HCT116 (cell line): ENCODE data around the gene ACAN. TPM values are rescaled to one million over a fixed set of nuclear protein-coding genes. Genes with fewer than 3 reads are reported as not detected.

Experiments used
- ATAC-seq: fragments of 200-7000 bp; cut with Tn5 transposase; 2 replicates; pipeline ENCODE4 v1.9.1; 2020; ENCODE audit warnings: mild to moderate bottlenecking, moderate library complexity
- BruUV-seq: library from RNA; stranded (reverse); fragments of 400-500 nt; replicated peaks from 2 replicates; lab custom pipeline; 2021; lab: Mats Ljungman, UMichigan
- CTCF ChIA-PET: fragments of 300-600 bp; sonication (Branson Sonifier 250); formaldehyde crosslinking; loops from one replicate; lab custom pipeline; 2021; ENCODE audit warnings: antibody characterized with exemption; lab: Charles Lee
- POLR2A ChIA-PET: fragments of 300-600, 350-600 bp; sonication (Branson Sonifier 250); formaldehyde crosslinking; loops from one replicate; lab custom pipeline; 2021; ENCODE audit warnings: antibody characterized with exemption; lab: Charles Lee
- RAD21 ChIA-PET, 2 experiments: fragments of 300-600 bp; sonication (Branson Sonifier 250); formaldehyde crosslinking; loops; one replicate each; lab custom pipeline; 2023; ENCODE audit warnings: low total read pairs in 2 of 2; ENCODE audit not compliant: uncharacterized antibody in 2 of 2, unreplicated experiment in 2 of 2, low non-redundant PET in 1 of 2; lab: Charles Lee
- DNase-seq: peaks from one replicate; pipeline ENCODE4 v3.0.0-alpha.2; 2010; ENCODE audit warnings: low read depth, low spot score
- H2AFZ ChIP-seq: fragments of 200-600 bp; shearing (Covaris generic), sonication (generic); 2 replicates; pipeline ENCODE4 v1.6.1; 2017; ENCODE audit warnings: low read depth, mixed run types, mixed read lengths, antibody characterized with exemption, low read length; ENCODE audit not compliant: poor library complexity, severe bottlenecking
- H3K27ac ChIP-seq: 2 replicates; pipeline ENCODE4 v1.5.1; 2012; ENCODE audit warnings: low read depth, low read length
- H3K27me3 ChIP-seq: fragments of 200-600 bp; sonication (generic); 2 replicates; pipeline ENCODE4 v1.6.1; 2016; ENCODE audit warnings: mixed run types, low read length, mixed read lengths; ENCODE audit not compliant: insufficient read depth
- H3K36me3 ChIP-seq, 2 experiments: fragments of 200-500 bp in 1 of 2; fragments of 200-600 bp in 1 of 2; sonication (Bioruptor generic) in 1 of 2; sonication (generic) in 1 of 2; 2 replicates each; pipeline versions ENCODE4 v1.5.1 to v1.6.1; 2014 to 2016; ENCODE audit warnings: low read length in 2 of 2, inconsistent platforms in 1 of 2, mixed read lengths in 1 of 2, mixed run types in 1 of 2; ENCODE audit not compliant: insufficient read depth in 2 of 2, control insufficient read depth in 1 of 2
- H3K4me1 ChIP-seq, 2 experiments: fragments of 200-600 bp in 1 of 2; sonication (generic) in 1 of 2; 2 replicates each; pipeline versions ENCODE4 v1.5.1 to v1.6.1; 2012 to 2017; ENCODE audit warnings: low read length in 2 of 2, inconsistent platforms in 1 of 2, mild to moderate bottlenecking in 1 of 2, mixed read lengths in 1 of 2, mixed run types in 1 of 2, moderate library complexity in 1 of 2; ENCODE audit not compliant: insufficient read depth in 2 of 2, control insufficient read depth in 1 of 2
- H3K4me2 ChIP-seq: fragments of 200-600 bp; sonication (generic); 2 replicates; pipeline ENCODE4 v1.6.1; 2017; ENCODE audit warnings: mixed run types, low read length, mixed read lengths
- H3K4me3 ChIP-seq, 2 experiments: fragments of 200-600 bp in 1 of 2; sonication (generic) in 1 of 2; replicated peaks in 1 of 2; 2 replicates each; pipeline ENCODE4 v1.5.1; 2011 to 2016; ENCODE audit warnings: low read length in 2 of 2, control low read depth in 1 of 2, low read depth in 1 of 2, mild to moderate bottlenecking in 1 of 2, mixed read lengths in 1 of 2, mixed run types in 1 of 2
- H3K79me2 ChIP-seq: fragments of 200-600 bp; sonication (generic); 2 replicates; pipeline ENCODE4 v1.6.1; 2017; ENCODE audit warnings: mild to moderate bottlenecking, mixed run types, low read length, moderate library complexity, mixed read lengths; ENCODE audit not compliant: insufficient read depth
- H3K9ac ChIP-seq: fragments of 200-600 bp; sonication (generic); 2 replicates; pipeline ENCODE4 v1.6.1; 2016; ENCODE audit warnings: low read length, mixed read lengths
- H3K9me2 ChIP-seq: fragments of 200-600 bp; sonication (generic), shearing (Covaris generic); 2 replicates; pipeline ENCODE4 v1.6.1; 2017; ENCODE audit warnings: mixed run types, mild to moderate bottlenecking, moderate library complexity; ENCODE audit not compliant: insufficient read depth
- H3K9me3 ChIP-seq, 2 experiments: fragments of 200-500 bp in 1 of 2; fragments of 200-600 bp in 1 of 2; sonication (Bioruptor generic) in 1 of 2; sonication (generic) in 1 of 2; 2 replicates each; pipeline ENCODE4 v1.6.1; 2014 to 2017; ENCODE audit warnings: low read length in 2 of 2, mixed read lengths in 2 of 2, inconsistent platforms in 1 of 2, low read depth in 1 of 2, mild to moderate bottlenecking in 1 of 2, mixed run types in 1 of 2, moderate library complexity in 1 of 2; ENCODE audit not compliant: control insufficient read depth in 1 of 2, insufficient read depth in 1 of 2
- H4K20me1 ChIP-seq: fragments of 200-600 bp; sonication (generic), shearing (Covaris generic); 2 replicates; pipeline ENCODE4 v1.6.1; 2017; ENCODE audit warnings: mixed run types, mild to moderate bottlenecking, moderate library complexity; ENCODE audit not compliant: insufficient read depth
- CBX3 ChIP-seq: IDR thresholded peaks from 2 replicates; pipeline ENCODE4 v1.6.1; 2012; ENCODE audit warnings: low read depth
- CEBPB ChIP-seq: IDR thresholded peaks from 2 replicates; pipeline ENCODE4 v1.6.1; 2012; ENCODE audit warnings: low read depth
- CTCF ChIP-seq, 3 experiments: fragments of 200-600 bp in 1 of 3; sonication (generic) in 1 of 3; IDR thresholded peaks in 2 of 3; conservative IDR thresholded peaks in 1 of 3; 2 replicates each; pipeline ENCODE4 v1.5.1; 2012 to 2017; ENCODE audit warnings: low read depth in 2 of 3, low read length in 2 of 3, antibody characterized with exemption in 1 of 3, borderline replicate concordance in 1 of 3, control low read depth in 1 of 3, mild to moderate bottlenecking in 1 of 3, mixed read lengths in 1 of 3, mixed run types in 1 of 3, moderate library complexity in 1 of 3; ENCODE audit not compliant: insufficient read depth in 1 of 3
- EGR1 ChIP-seq: IDR thresholded peaks from 2 replicates; pipeline ENCODE4 v1.6.1; 2012; ENCODE audit warnings: low read depth
- ELF1 ChIP-seq: IDR thresholded peaks from 2 replicates; pipeline ENCODE4 v1.6.1; 2012; ENCODE audit warnings: low read depth, borderline replicate concordance
- EZH2 ChIP-seq: fragments of 200-600 bp; sonication (generic); IDR thresholded peaks from 2 replicates; pipeline ENCODE4 v1.6.1; 2017; ENCODE audit warnings: antibody characterized with exemption, mixed run types
- EZH2phosphoT487 ChIP-seq: fragments of 200-600 bp; IDR thresholded peaks from 2 replicates; pipeline ENCODE4 v1.6.1; 2018; ENCODE audit warnings: antibody characterized with exemption, borderline replicate concordance
- FOSL1 ChIP-seq: IDR thresholded peaks from 2 replicates; pipeline ENCODE4 v1.6.1; 2012; ENCODE audit warnings: low read depth
- JUND ChIP-seq: IDR thresholded peaks from 2 replicates; pipeline ENCODE4 v1.6.1; 2012
- MAX ChIP-seq: IDR thresholded peaks from 2 replicates; pipeline ENCODE4 v1.6.1; 2012
- POLR2A ChIP-seq: IDR thresholded peaks from 2 replicates; pipeline ENCODE4 v1.7.0; 2011; ENCODE audit warnings: borderline replicate concordance; ENCODE audit not compliant: insufficient read depth, insufficient read length; ENCODE audit errors: extremely low read depth
- RAD21 ChIP-seq: IDR thresholded peaks from 2 replicates; pipeline ENCODE4 v1.6.1; 2012; ENCODE audit warnings: low read depth, mild to moderate bottlenecking
- SIN3A ChIP-seq: IDR thresholded peaks from 2 replicates; pipeline ENCODE4 v1.6.1; 2012; ENCODE audit warnings: low read depth
- SRF ChIP-seq: IDR thresholded peaks from 2 replicates; pipeline ENCODE4 v1.6.1; 2012; ENCODE audit warnings: low read depth
- TCF7L2 ChIP-seq: IDR thresholded peaks from 2 replicates; pipeline ENCODE4 v1.7.0; 2011; ENCODE audit warnings: borderline replicate concordance, inconsistent platforms; ENCODE audit not compliant: insufficient read depth, insufficient read length; ENCODE audit errors: extremely low read depth
- YY1 ChIP-seq: IDR thresholded peaks from 2 replicates; pipeline ENCODE4 v1.6.1; 2011; ENCODE audit warnings: low read length, low read depth, moderate library complexity, mild to moderate bottlenecking; ENCODE audit not compliant: insufficient replicate concordance; ENCODE audit errors: extremely low read depth
- ZNF274 ChIP-seq: fragments of 200-500 bp; sonication (Bioruptor generic); IDR thresholded peaks from 2 replicates; pipeline ENCODE4 v1.6.1; 2014; ENCODE audit warnings: mild to moderate bottlenecking, low read depth, low read length, inconsistent platforms
- intact Hi-C: fragments of 100-400 bp; cut with micrococcal nuclease; formaldehyde crosslinking; loops from 2 replicates; pipeline ENCODE4 v1.10.0; 2022
- total RNA-seq: library from RNA; stranded (reverse); gene quantifications from one replicate; pipeline ENCODE4 v1.2.1, GENCODE V29; 2021; ENCODE audit not compliant: unreplicated experiment

ACAN gene
- total RNA-seq, 1 experiment from 2014 or later: not detected

GRCh38 chr15:88898736-88899135 lies 95.5 kb downstream of the ACAN start:
- CTCF ChIA-PET: interaction anchor here (1.0 to 1.7 kb wide), 3 partner anchors 13 to 267 kb away, joined by 3 to 6 read pairs (median 3); no protein-coding TSS in a partner anchor
- Histone ChIP-seq H3K27ac (no peak overlapping the region), H3K4me2 (no peak overlapping the region), H3K4me3 (no peak overlapping the region), H3K9me3 (no peaks in the 10 kb centered on the region), H2AFZ (no peak overlapping the region), H3K4me1 (peaks cover 23 to 50% of the 10 kb centered on the region in 2 experiments), H3K9ac (no peak overlapping the region), H4K20me1 (no peaks in the 10 kb centered on the region), H3K36me3 (0 out of 4 replicates have a peak, but pooled peaks cover 0 to 2% of the 10 kb centered on the region in 2 experiments), H3K9me2 (no peaks in the 10 kb centered on the region), H3K27me3 (no peaks in the 10 kb centered on the region), H3K79me2 (no peaks in the 10 kb centered on the region)
- DNase-seq: no peak
- POLR2A ChIA-PET: no interaction called here
- TF ChIP-seq JUND (no peak), CTCF (IDR thresholded peaks at IDR 0.05 in 2 of 3, conservative IDR thresholded peaks at IDR 0.05 in 1 of 3; ENCODE audit: borderline replicate concordance in 1 of 3, insufficient read depth in 1 of 3, low read depth in 2 of 3, low read length in 2 of 3) (no peak), YY1 (no peak)
- no peak for ATAC-seq
- intact Hi-C loops: loop anchor here (5.0 kb wide), 1 partner anchor 241 kb away; no protein-coding TSS in a partner anchor
- RAD21 ChIA-PET: no interaction called here
- BruUV-seq: no TSS peak

- Histone ChIP-seq H3K27me3 (no peaks in the 10 kb centered on the region), H3K36me3 (0 out of 4 replicates have a peak, but pooled peaks cover 0 to 2% of the 10 kb centered on the region in 2 experiments), H3K27ac (no peak overlapping the region), H3K4me1 (peaks cover 23 to 46% of the 10 kb centered on the region in 2 experiments), H3K9me2 (no peaks in the 10 kb centered on the region), H3K9me3 (no peaks in the 10 kb centered on the region), H3K4me3 (no peak overlapping the region), H2AFZ (no peak overlapping the region), H4K20me1 (no peaks in the 10 kb centered on the region), H3K4me2 (no peak overlapping the region), H3K79me2 (no peaks in the 10 kb centered on the region), H3K9ac (no peak overlapping the region)
- no TSS peak for BruUV-seq
- ChIA-PET CTCF (no interaction called here), POLR2A (interaction anchor here (1.2 kb wide), 1 partner anchor 13 kb away, joined by 5 read pairs; no protein-coding TSS in a partner anchor), RAD21 (no interaction called here)
- ATAC-seq (no peak), DNase-seq (no peak)
- intact Hi-C loops: loop anchor here (5.0 kb wide), 1 partner anchor 242 kb away; no protein-coding TSS in a partner anchor
- TF ChIP-seq TCF7L2 (no peak), SIN3A (no peak), ELF1 (no peak), CTCF (IDR thresholded peaks at IDR 0.05 in 2 of 3, conservative IDR thresholded peaks at IDR 0.05 in 1 of 3; ENCODE audit: borderline replicate concordance in 1 of 3, insufficient read depth in 1 of 3, low read depth in 2 of 3, low read length in 2 of 3) (no peak), EGR1 (no peak), CEBPB (no peak), SRF (no peak), FOSL1 (no peak), EZH2 (no peak), ZNF274 (no peak), MAX (no peak), POLR2A (no peak), YY1 (no peak), JUND (no peak), CBX3 (no peak), EZH2phosphoT487 (no peak), RAD21 (no peak)
Observed at GRCh38 chr15:88899251-88899650, 96.0 kb downstream of the ACAN start.
